Measurements from ENCODE around the gene C2orf68.
"Not testable (repeated sequence)": the region's sequence is repeated elsewhere in the genome, so short reads cannot be mapped to it uniquely, and the experiment has no call there.

The C2orf68 gene

DNA sequence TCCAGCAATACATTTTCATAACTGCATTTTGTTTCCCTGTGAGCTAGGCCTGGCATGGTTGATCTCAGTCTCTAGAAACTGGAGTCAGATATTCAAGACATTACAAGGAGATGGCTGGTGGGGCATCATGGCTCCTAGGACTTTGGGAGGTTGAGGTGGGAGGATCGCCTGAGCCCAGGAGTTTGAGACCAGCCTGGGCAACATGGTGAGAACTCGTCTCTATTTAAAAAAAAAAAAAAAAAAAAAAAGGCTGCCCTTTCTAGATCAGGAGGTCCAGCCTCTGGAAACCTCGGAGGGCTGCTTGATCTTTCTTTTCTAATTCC, 34.8 kb downstream of the C2orf68 start:
- peaks cover 0 to 4% (median 0%) of the 10 kb centered on the region in 5 donors for H3K36me3 ChIP-seq (ENCODE audit: control insufficient read depth in 5 of 5, insufficient read depth in 5 of 5, low read length in 5 of 5)
- peak overlapping the region in 4 of 5 donors; percentile 55 to 62 (median 59) for H3K4me3 ChIP-seq (ENCODE audit: low read depth in 1 of 5, low read length in 5 of 5)
- no peaks in the 10 kb centered on the region for H3K9me3 ChIP-seq (ENCODE audit: control insufficient read depth in 5 of 5, low read length in 5 of 5)
- no peaks in the 10 kb centered on the region for H3K27me3 ChIP-seq (ENCODE audit: control insufficient read depth in 5 of 5, insufficient read depth in 4 of 5, low read length in 5 of 5)
- no peak overlapping the region for H3K27ac ChIP-seq (ENCODE audit: low read depth, low read length)
- peaks cover 6 to 40% (median 37%) of the 10 kb centered on the region in 5 donors for H3K4me1 ChIP-seq (ENCODE audit: control insufficient read depth in 5 of 5, insufficient read depth in 5 of 5, low read length in 5 of 5)
- H3K9ac ChIP-seq (ENCODE audit: low read length in 5 of 5) = peak overlapping the region in 2 of 5 donors; percentile 59 to 73

DNA sequence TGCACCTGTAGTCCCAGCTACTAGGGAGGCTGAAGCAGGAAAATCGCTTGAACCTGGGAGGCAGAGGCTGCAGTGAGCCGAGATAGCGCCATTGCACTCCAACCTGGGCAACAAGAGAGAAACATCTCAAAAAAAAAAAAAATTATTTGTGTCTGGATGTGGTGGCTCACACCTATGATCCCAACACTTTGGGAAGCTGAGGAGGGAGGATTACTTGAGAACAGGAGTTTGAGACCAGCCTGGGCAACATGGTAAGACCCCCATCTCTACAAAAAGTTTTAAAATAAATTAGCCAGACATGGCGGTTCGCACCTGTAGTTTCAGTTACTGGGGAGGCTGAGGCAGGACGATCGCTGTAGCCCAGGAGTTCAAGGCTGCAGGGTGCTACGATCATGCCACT, 36.1 kb downstream of the C2orf68 start:
- Histone ChIP-seq H3K4me3 (ENCODE audit: low read depth in 1 of 5, low read length in 5 of 5) (no peak overlapping the region), H3K9me3 (ENCODE audit: control insufficient read depth in 5 of 5, low read length in 5 of 5) (no peaks in the 10 kb centered on the region), H3K36me3 (ENCODE audit: control insufficient read depth in 5 of 5, insufficient read depth in 5 of 5, low read length in 5 of 5) (no peaks in the 10 kb centered on the region), H3K27me3 (ENCODE audit: control insufficient read depth in 5 of 5, insufficient read depth in 4 of 5, low read length in 5 of 5) (no peaks in the 10 kb centered on the region), H3K4me1 (ENCODE audit: control insufficient read depth in 5 of 5, insufficient read depth in 5 of 5, low read length in 5 of 5) (peaks cover 6 to 40% (median 37%) of the 10 kb centered on the region in 5 donors), H3K27ac (ENCODE audit: low read depth, low read length) (no peak overlapping the region), H3K9ac (ENCODE audit: low read length in 5 of 5) (no peak overlapping the region)

DNA sequence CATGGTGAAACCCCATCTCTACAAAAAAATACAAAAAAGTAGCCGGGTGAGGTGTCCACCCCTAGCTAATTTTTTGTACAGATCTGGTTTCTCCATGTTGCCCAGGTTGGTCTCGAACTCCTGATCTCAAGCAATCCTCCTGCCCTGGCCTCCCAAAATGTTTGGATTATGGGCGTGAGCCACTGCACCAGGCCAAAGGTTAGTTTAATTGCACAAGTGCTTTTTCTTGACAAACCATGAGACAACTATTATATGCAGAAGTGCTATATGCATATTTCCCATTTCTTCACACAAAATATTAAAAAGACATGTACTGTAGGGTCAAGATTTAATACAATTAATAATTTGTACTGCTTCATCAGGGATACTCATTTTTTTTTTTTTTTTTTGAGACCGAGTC, 45.6 kb downstream of the C2orf68 start:
- Histone ChIP-seq H3K4me1 (ENCODE audit: control insufficient read depth in 5 of 5, insufficient read depth in 5 of 5, low read length in 5 of 5) (peaks cover 0 to 6% (median 5%) of the 10 kb centered on the region in 5 donors), H3K9me3 (ENCODE audit: control insufficient read depth in 5 of 5, low read length in 5 of 5) (no peaks in the 10 kb centered on the region), H3K27ac (ENCODE audit: low read depth, low read length) (no peak overlapping the region), H3K9ac (ENCODE audit: low read length in 5 of 5) (no peak overlapping the region), H3K36me3 (ENCODE audit: control insufficient read depth in 5 of 5, insufficient read depth in 5 of 5, low read length in 5 of 5) (no peaks in the 10 kb centered on the region), H3K4me3 (ENCODE audit: low read depth in 1 of 5, low read length in 5 of 5) (no peak overlapping the region), H3K27me3 (ENCODE audit: control insufficient read depth in 5 of 5, insufficient read depth in 4 of 5, low read length in 5 of 5) (no peaks in the 10 kb centered on the region)

DNA sequence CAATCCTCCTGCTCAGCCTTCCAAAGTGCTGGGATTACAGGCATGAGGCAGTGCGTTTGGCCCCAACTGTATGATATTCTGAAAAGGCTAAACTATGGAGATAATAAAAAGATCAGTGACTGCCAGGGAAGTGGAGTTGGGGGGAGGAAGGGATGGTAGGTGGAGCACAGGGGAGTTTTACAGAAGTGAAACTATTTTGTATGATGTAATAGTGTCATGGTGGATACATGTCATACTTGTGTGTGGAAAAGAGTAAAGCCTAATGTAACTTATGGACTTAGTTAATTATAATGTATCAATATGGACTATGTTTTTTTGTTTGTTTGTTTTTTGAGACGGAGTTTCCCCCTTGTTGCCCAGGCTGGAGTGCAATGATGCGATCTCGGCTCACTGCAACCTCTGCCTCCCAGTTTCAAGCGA, 47.7 kb downstream of the C2orf68 start:
- Histone ChIP-seq H3K9me3 (ENCODE audit: control insufficient read depth in 5 of 5, low read length in 5 of 5) (no peaks in the 10 kb centered on the region), H3K9ac (ENCODE audit: low read length in 5 of 5) (no peak overlapping the region), H3K4me3 (ENCODE audit: low read depth in 1 of 5, low read length in 5 of 5) (no peak overlapping the region), H3K4me1 (ENCODE audit: control insufficient read depth in 5 of 5, insufficient read depth in 5 of 5, low read length in 5 of 5) (peaks cover 2 to 24% (median 21%) of the 10 kb centered on the region in 5 donors), H3K27me3 (ENCODE audit: control insufficient read depth in 5 of 5, insufficient read depth in 4 of 5, low read length in 5 of 5) (no peaks in the 10 kb centered on the region), H3K27ac (ENCODE audit: low read depth, low read length) (no peak overlapping the region), H3K36me3 (ENCODE audit: control insufficient read depth in 5 of 5, insufficient read depth in 5 of 5, low read length in 5 of 5) (no peaks in the 10 kb centered on the region)

DNA sequence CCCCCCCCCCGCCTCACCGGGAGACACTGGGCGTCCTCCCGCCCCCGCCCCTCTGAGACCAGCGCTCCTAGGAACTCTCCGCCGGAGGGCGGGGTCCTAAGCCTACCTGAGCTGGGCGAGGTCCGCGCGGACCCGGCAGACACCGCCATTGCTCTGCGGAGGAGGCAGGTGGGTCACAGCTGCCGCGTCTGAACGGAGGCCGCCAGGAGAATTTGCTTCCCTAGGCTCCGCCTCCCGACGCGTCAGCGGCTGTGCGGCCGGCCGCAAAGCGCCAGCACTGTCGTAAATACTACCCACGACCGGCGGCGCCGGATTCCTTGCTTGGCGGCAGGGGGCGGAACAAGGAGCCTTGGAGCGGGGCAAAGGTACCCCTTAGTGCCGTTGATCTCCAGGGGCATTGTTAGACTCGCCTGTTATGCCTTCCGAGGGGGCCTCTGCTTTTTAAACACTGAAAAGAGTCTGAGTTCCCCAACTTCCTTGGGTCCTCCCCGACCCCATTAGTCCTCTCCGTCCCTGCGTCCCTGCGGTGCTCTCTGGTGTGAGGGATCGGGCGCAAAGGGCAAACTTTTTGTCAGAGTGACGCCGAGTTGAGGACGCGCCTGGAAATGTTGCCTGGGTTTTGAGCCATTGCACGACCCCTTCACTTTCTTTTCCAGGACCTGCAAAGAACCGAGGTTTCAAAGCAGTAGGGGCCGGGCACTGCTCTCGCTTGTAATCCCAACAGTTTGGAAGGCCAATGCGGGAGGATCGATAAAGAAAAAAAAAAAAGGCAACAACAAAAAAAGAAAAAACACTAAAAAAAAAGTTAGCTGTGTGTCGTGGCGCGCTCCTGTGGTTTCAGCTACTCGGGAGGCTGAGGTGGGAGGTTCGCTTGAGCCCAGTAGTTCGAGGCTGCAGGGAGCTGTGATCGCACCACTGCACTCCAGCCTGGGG, 50.3 kb downstream of the C2orf68 start, which contains the start of gene GGCX:
GGCX (minus strand) TSS at position 214 of the 933 bp plus-strand sequence; CDS start at position 149, 65 bp downstream.
- Histone ChIP-seq H3K9ac (ENCODE audit: low read length in 5 of 5) (peak within 1 kb of the TSS; percentile 84 to 92 (median 91)), H3K4me1 (ENCODE audit: control insufficient read depth in 5 of 5, insufficient read depth in 5 of 5, low read length in 5 of 5) (peaks cover 2 to 27% (median 22%) of the 10 kb centered on the region in 5 donors), H3K27ac (ENCODE audit: low read depth, low read length) (peak within 1 kb of the TSS; percentile 96), H3K36me3 (ENCODE audit: control insufficient read depth in 5 of 5, insufficient read depth in 5 of 5, low read length in 5 of 5) (peaks cover 0 to 21% (median 12%) of the 10 kb centered on the region in 5 donors), H3K4me3 (ENCODE audit: low read depth in 1 of 5, low read length in 5 of 5) (peak within 1 kb of the TSS; percentile 80 to 99 (median 94)), H3K9me3 (ENCODE audit: control insufficient read depth in 5 of 5, low read length in 5 of 5) (no peaks in the 10 kb centered on the region), H3K27me3 (ENCODE audit: control insufficient read depth in 5 of 5, insufficient read depth in 4 of 5, low read length in 5 of 5) (no peaks in the 10 kb centered on the region)

DNA sequence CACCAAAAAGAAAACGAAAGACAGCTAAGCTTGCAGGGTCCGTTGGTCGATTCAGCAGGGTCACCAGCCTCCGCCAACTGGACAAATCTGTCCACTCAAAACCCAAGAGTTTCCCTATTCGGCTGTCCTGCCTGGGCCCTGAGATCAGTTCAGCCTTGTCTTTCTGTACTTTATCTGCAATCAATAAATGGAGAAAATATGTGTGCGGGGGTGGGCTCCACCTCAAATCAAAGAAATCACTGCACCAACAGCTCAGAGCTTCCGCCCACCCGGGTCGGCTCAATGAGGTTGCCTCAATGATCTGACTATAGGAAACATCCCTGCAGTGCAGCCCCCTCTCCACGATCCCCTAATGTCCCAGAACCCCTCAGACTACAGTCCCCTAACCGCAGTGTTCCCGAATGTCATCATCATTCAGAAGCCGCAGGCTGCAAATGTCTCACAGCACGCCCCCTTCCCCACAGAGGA, 51.0 kb downstream of the C2orf68 start:
- H3K9me3 ChIP-seq (ENCODE audit: control insufficient read depth in 5 of 5, low read length in 5 of 5) = no peaks in the 10 kb centered on the region
- H3K9ac ChIP-seq (ENCODE audit: low read length in 5 of 5) = peak overlapping the region; percentile 7 to 91 (median 56)

DNA sequence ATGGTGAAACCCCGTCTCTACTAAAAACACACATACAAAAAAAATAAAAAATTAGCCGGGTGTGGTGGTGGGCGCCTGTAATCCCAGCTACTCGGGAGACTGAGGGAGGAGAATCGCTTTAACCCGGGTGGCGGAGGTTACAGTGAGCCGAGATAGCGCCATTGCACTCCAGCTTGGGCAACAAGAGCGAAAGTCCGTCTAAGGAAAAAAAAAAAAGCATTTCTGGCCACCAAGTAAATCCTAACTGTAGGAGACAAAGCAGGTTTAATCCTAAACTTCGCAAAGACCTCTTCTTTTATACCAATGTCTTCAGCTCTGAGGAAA, 51.5 kb downstream of the C2orf68 start:
- peak overlapping the region in 4 of 5 donors; percentile 29 to 91 (median 74) for H3K9ac ChIP-seq (ENCODE audit: low read length in 5 of 5)
- H3K4me1 ChIP-seq (ENCODE audit: control insufficient read depth in 5 of 5, insufficient read depth in 5 of 5, low read length in 5 of 5) = peaks cover 2 to 27% (median 22%) of the 10 kb centered on the region in 5 donors
- H3K27me3 ChIP-seq (ENCODE audit: control insufficient read depth in 5 of 5, insufficient read depth in 4 of 5, low read length in 5 of 5); H3K9me3 ChIP-seq (ENCODE audit: control insufficient read depth in 5 of 5, low read length in 5 of 5): not testable (repeated sequence)
- peak overlapping the region; percentile 96 for H3K27ac ChIP-seq (ENCODE audit: low read depth, low read length)
- peaks cover 4 to 28% (median 21%) of the 10 kb centered on the region in 5 donors for H3K36me3 ChIP-seq (ENCODE audit: control insufficient read depth in 5 of 5, insufficient read depth in 5 of 5, low read length in 5 of 5)
- peak overlapping the region; percentile 80 to 95 (median 94) for H3K4me3 ChIP-seq (ENCODE audit: low read depth in 1 of 5, low read length in 5 of 5)

More for the DNA sequence above, 51.0 kb downstream of the C2orf68 start:
- Histone ChIP-seq H3K36me3 (ENCODE audit: control insufficient read depth in 5 of 5, insufficient read depth in 5 of 5, low read length in 5 of 5) (peaks cover 0 to 25% (median 17%) of the 10 kb centered on the region in 5 donors), H3K4me1 (ENCODE audit: control insufficient read depth in 5 of 5, insufficient read depth in 5 of 5, low read length in 5 of 5) (peaks cover 2 to 27% (median 22%) of the 10 kb centered on the region in 5 donors), H3K4me3 (ENCODE audit: low read depth in 1 of 5, low read length in 5 of 5) (peak overlapping the region; percentile 80 to 95 (median 94)), H3K27me3 (ENCODE audit: control insufficient read depth in 5 of 5, insufficient read depth in 4 of 5, low read length in 5 of 5) (no peaks in the 10 kb centered on the region), H3K27ac (ENCODE audit: low read depth, low read length) (peak overlapping the region; percentile 96)

DNA sequence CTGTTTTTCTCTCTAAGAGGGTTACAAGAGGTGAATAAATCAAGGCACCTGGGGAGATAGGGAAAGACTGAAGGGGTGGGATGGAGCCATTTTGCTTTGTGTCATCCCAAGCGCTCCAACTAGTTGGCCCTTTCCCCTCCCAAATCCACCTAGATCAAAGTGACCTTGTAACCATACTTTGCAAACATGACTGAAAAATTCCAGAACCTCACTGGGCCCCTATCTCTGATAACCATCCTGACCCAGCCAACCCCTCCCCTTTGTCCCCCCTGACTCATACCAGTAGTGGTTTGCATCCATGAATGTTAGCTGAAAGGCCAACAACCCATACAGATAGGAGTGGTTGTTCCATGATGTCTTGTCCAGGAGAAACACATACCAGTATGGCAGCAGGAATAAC, 53.7 kb downstream of the C2orf68 start:
- no peak overlapping the region for H3K4me3 ChIP-seq (ENCODE audit: low read depth in 1 of 5, low read length in 5 of 5)
- no peaks in the 10 kb centered on the region for H3K9me3 ChIP-seq (ENCODE audit: control insufficient read depth in 5 of 5, low read length in 5 of 5)
- H3K27ac ChIP-seq (ENCODE audit: low read depth, low read length) = no peak overlapping the region
- peaks cover 2 to 27% (median 19%) of the 10 kb centered on the region in 5 donors for H3K4me1 ChIP-seq (ENCODE audit: control insufficient read depth in 5 of 5, insufficient read depth in 5 of 5, low read length in 5 of 5)
- peaks cover 4 to 49% (median 39%) of the 10 kb centered on the region in 5 donors for H3K36me3 ChIP-seq (ENCODE audit: control insufficient read depth in 5 of 5, insufficient read depth in 5 of 5, low read length in 5 of 5)
- no peak overlapping the region for H3K9ac ChIP-seq (ENCODE audit: low read length in 5 of 5)
- no peaks in the 10 kb centered on the region for H3K27me3 ChIP-seq (ENCODE audit: control insufficient read depth in 5 of 5, insufficient read depth in 4 of 5, low read length in 5 of 5)

DNA sequence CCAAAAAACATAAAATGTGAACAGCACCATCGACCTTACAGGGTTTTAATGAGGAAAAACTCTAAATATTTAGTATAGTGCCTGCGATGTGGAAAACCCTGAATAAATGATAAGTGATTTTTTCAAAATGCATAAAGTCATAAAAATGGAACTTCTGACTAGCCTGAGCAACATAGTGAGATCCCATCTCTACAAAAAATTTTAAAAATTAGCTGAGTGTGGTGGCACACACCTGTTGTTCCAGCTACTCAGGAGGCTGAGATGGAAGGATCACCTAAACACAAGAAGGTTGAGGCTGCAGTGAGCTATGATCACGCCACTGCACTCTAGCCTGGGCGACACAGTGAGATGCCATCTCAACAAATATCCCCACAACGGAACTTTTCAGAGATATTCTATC, 54.7 kb downstream of the C2orf68 start:
- no peak overlapping the region for H3K27ac ChIP-seq (ENCODE audit: low read depth, low read length)
- no peak overlapping the region for H3K4me3 ChIP-seq (ENCODE audit: low read depth in 1 of 5, low read length in 5 of 5)
- H3K27me3 ChIP-seq (ENCODE audit: control insufficient read depth in 5 of 5, insufficient read depth in 4 of 5, low read length in 5 of 5) = no peaks in the 10 kb centered on the region
- no peaks in the 10 kb centered on the region for H3K9me3 ChIP-seq (ENCODE audit: control insufficient read depth in 5 of 5, low read length in 5 of 5)
- no peak overlapping the region for H3K9ac ChIP-seq (ENCODE audit: low read length in 5 of 5)
- H3K4me1 ChIP-seq (ENCODE audit: control insufficient read depth in 5 of 5, insufficient read depth in 5 of 5, low read length in 5 of 5) = peaks cover 4 to 28% (median 21%) of the 10 kb centered on the region in 5 donors
- peaks cover 6 to 59% (median 49%) of the 10 kb centered on the region in 5 donors for H3K36me3 ChIP-seq (ENCODE audit: control insufficient read depth in 5 of 5, insufficient read depth in 5 of 5, low read length in 5 of 5)

Measured in subcutaneous abdominal adipose tissue (tissue), 5 donors.